H1 (cell line): ENCODE measurements around the gene RFK. TPM values are rescaled to one million over a fixed set of nuclear protein-coding genes. Genes with fewer than 3 reads are reported as not detected.

Experiments used
- CTCF ChIA-PET: fragments of 300-600 bp; sonication (Branson Sonifier 250); formaldehyde crosslinking; loops from one replicate; lab custom pipeline; 2021; ENCODE audit not compliant: partially characterized antibody; lab: Charles Lee
- POLR2A ChIA-PET: fragments of 300-600 bp; sonication (Branson Sonifier 250); formaldehyde crosslinking; loops from one replicate; lab custom pipeline; 2021; ENCODE audit warnings: inconsistent platforms; ENCODE audit not compliant: partially characterized antibody; lab: Charles Lee
- DNase-seq, 2 experiments: peaks; one replicate each; pipeline versions ENCODE4 v3.0.0 to v3.0.0-alpha.2; 2010 to 2022; ENCODE audit warnings: low spot score in 2 of 2, low read depth in 1 of 2, mixed read lengths in 1 of 2
- FAIRE-seq: peaks from 2 replicates; lab custom pipeline; 2011; peaks lifted over from hg19 to GRCh38; lab: Jason Lieb, UNC
- H2AFZ ChIP-seq: 2 replicates; pipeline ENCODE4 v1.8.1; 2012; ENCODE audit warnings: low read length, inconsistent platforms
- H2AK5ac ChIP-seq: 2 replicates; pipeline ENCODE4 v1.6.1; 2013; ENCODE audit warnings: low read depth, low read length
- H2BK120ac ChIP-seq: replicated peaks from 2 replicates; pipeline ENCODE3; 2013; ENCODE audit warnings: low read depth, low read length, inconsistent platforms
- H2BK12ac ChIP-seq: 2 replicates; pipeline ENCODE4 v1.6.1; 2013; ENCODE audit warnings: low read depth, low read length
- H2BK15ac ChIP-seq: 2 replicates; pipeline ENCODE4 v1.6.1; 2013; ENCODE audit warnings: low read length
- H2BK20ac ChIP-seq: 2 replicates; pipeline ENCODE4 v1.6.1; 2013; ENCODE audit warnings: low read length
- H2BK5ac ChIP-seq: 2 replicates; pipeline ENCODE4 v1.6.1; 2013; ENCODE audit warnings: low read depth, low read length
- H3K14ac ChIP-seq: 2 replicates; pipeline ENCODE4 v1.6.1; 2013; ENCODE audit warnings: inconsistent platforms; ENCODE audit not compliant: insufficient read length
- H3K18ac ChIP-seq: 2 replicates; pipeline ENCODE4 v1.6.1; 2013; ENCODE audit warnings: low read length; ENCODE audit errors: extremely low read depth
- H3K23ac ChIP-seq: 2 replicates; pipeline ENCODE4 v1.6.1; 2013; ENCODE audit warnings: inconsistent platforms; ENCODE audit not compliant: insufficient read length
- H3K23me2 ChIP-seq: 2 replicates; pipeline ENCODE4 v1.6.1; 2013; ENCODE audit warnings: low read depth, low read length
- H3K27ac ChIP-seq: 2 replicates; pipeline ENCODE4 v1.6.1; 2011; ENCODE audit warnings: low read depth, low read length, inconsistent platforms
- H3K27me3 ChIP-seq, 4 experiments: replicated peaks in 1 of 4; 1 replicate in 1 of 4; 2 replicates in 3 of 4; pipeline versions ENCODE4 v1.6.1 to v1.8.1; 2011 to 2013; ENCODE audit warnings: low read length in 3 of 4, mild to moderate bottlenecking in 3 of 4, inconsistent platforms in 2 of 4, mixed read lengths in 2 of 4, moderate library complexity in 1 of 4; ENCODE audit not compliant: control insufficient read depth in 3 of 4, insufficient read depth in 3 of 4; ENCODE audit errors: extremely low read depth in 1 of 4
- H3K36me3 ChIP-seq, 4 experiments: 2 replicates each; pipeline versions ENCODE4 v1.6.1 to v1.8.1; 2011 to 2013; ENCODE audit warnings: mild to moderate bottlenecking in 4 of 4, low read length in 3 of 4, moderate library complexity in 2 of 4, control low read depth in 1 of 4, inconsistent platforms in 1 of 4; ENCODE audit not compliant: insufficient read depth in 4 of 4, control insufficient read depth in 2 of 4
- H3K4ac ChIP-seq: replicated peaks from 2 replicates; pipeline ENCODE3; 2013; ENCODE audit warnings: low read length, low read depth, mixed read lengths, inconsistent platforms; ENCODE audit not compliant: insufficient read length
- H3K4me1 ChIP-seq, 4 experiments: replicated peaks in 1 of 4; 1 replicate in 1 of 4; 2 replicates in 3 of 4; pipeline versions ENCODE4 v1.6.1 to v1.8.1; 2011 to 2013; ENCODE audit warnings: low read length in 3 of 4, inconsistent platforms in 2 of 4, mixed read lengths in 1 of 4; ENCODE audit not compliant: insufficient read depth in 4 of 4, control insufficient read depth in 3 of 4
- H3K4me2 ChIP-seq, 2 experiments: 2 replicates each; pipeline versions ENCODE4 v1.6.1 to v1.8.1; 2011 to 2013; ENCODE audit warnings: low read depth in 2 of 2, low read length in 2 of 2, control low read depth in 1 of 2, inconsistent platforms in 1 of 2, mild to moderate bottlenecking in 1 of 2; ENCODE audit not compliant: insufficient read depth in 1 of 2
- H3K4me3 ChIP-seq, 4 experiments: fragments of 200-600, 300-600 bp in 1 of 4; sonication (generic), shearing (Covaris generic), sonication (Bioruptor Twin) in 1 of 4; 2 replicates each; pipeline versions ENCODE4 v1.5.1 to v1.8.1; 2011 to 2016; ENCODE audit warnings: low read length in 4 of 4, low read depth in 3 of 4, control low read depth in 2 of 4, inconsistent platforms in 2 of 4, mild to moderate bottlenecking in 2 of 4, mixed read lengths in 1 of 4, moderate library complexity in 1 of 4; ENCODE audit not compliant: insufficient read depth in 2 of 4; ENCODE audit errors: extremely low read depth in 1 of 4
- H3K56ac ChIP-seq: replicated peaks from 2 replicates; pipeline ENCODE3; 2013; ENCODE audit warnings: low read depth, mild to moderate bottlenecking, mixed read lengths, low read length, inconsistent platforms; ENCODE audit not compliant: insufficient read length
- H3K79me1 ChIP-seq: 2 replicates; pipeline ENCODE4 v1.6.1; 2013; ENCODE audit warnings: low read depth, low read length, control low read depth
- H3K79me2 ChIP-seq, 2 experiments: 2 replicates each; pipeline versions ENCODE4 v1.6.1 to v1.8.1; 2012 to 2013; ENCODE audit warnings: low read length in 2 of 2, mild to moderate bottlenecking in 2 of 2, inconsistent platforms in 1 of 2; ENCODE audit not compliant: insufficient read depth in 2 of 2, control insufficient read depth in 1 of 2
- H3K9ac ChIP-seq, 4 experiments: replicated peaks in 1 of 4; 1 replicate in 1 of 4; 2 replicates in 3 of 4; pipeline versions ENCODE4 v1.6.1 to v1.8.1; 2011 to 2013; ENCODE audit warnings: low read depth in 3 of 4, low read length in 3 of 4, control low read depth in 2 of 4, mild to moderate bottlenecking in 2 of 4, moderate library complexity in 2 of 4, inconsistent platforms in 1 of 4; ENCODE audit errors: extremely low read depth in 1 of 4
- H3K9me3 ChIP-seq, 2 experiments: 2 replicates each; pipeline versions ENCODE4 v1.6.1 to v1.8.1; 2012 to 2013; ENCODE audit warnings: mild to moderate bottlenecking in 2 of 2, moderate library complexity in 2 of 2, control low read depth in 1 of 2, inconsistent platforms in 1 of 2, low read depth in 1 of 2, low read length in 1 of 2, mixed read lengths in 1 of 2; ENCODE audit not compliant: insufficient read depth in 2 of 2
- H4K20me1 ChIP-seq, 2 experiments: replicated peaks in 1 of 2; 2 replicates each; pipeline versions ENCODE3 to v1.8.1; 2011 to 2013; ENCODE audit warnings: inconsistent platforms in 2 of 2, low read length in 2 of 2, mild to moderate bottlenecking in 1 of 2; ENCODE audit not compliant: insufficient read depth in 2 of 2, control insufficient read depth in 1 of 2
- H4K5ac ChIP-seq: 2 replicates; pipeline ENCODE4 v1.6.1; 2013; ENCODE audit warnings: low read length, low read depth, mixed read lengths, inconsistent platforms; ENCODE audit not compliant: insufficient read length
- H4K8ac ChIP-seq: 2 replicates; pipeline ENCODE4 v1.8.0; 2013; ENCODE audit warnings: mild to moderate bottlenecking, moderate library complexity, low read length, inconsistent platforms; ENCODE audit not compliant: insufficient read depth; ENCODE audit errors: extremely low read depth
- H4K91ac ChIP-seq: replicated peaks from 2 replicates; pipeline ENCODE3; 2013; ENCODE audit warnings: low read length, mixed read lengths, inconsistent platforms; ENCODE audit not compliant: insufficient read length
- ASH2L ChIP-seq: fragments of 200-600, 300-600 bp; sonication (generic); IDR thresholded peaks from one replicate; pipeline ENCODE4 v1.7.1; 2017; ENCODE audit warnings: low read length
- E2F6 ChIP-seq: IDR thresholded peaks from 2 replicates; pipeline ENCODE4 v1.6.1; 2012; ENCODE audit warnings: inconsistent platforms
- EGR1 ChIP-seq: IDR thresholded peaks from 2 replicates; pipeline ENCODE4 v1.6.1; 2011; ENCODE audit warnings: low read depth, low read length, borderline replicate concordance
- GTF2F1 ChIP-seq: IDR thresholded peaks from 2 replicates; pipeline ENCODE4 v1.6.1; 2012; ENCODE audit warnings: low read depth, low read length, improper control_type of control experiment, borderline replicate concordance
- HDAC2 ChIP-seq, 2 experiments: fragments of 300-600 bp in 1 of 2; sonication (generic) in 1 of 2; IDR thresholded peaks; 2 replicates each; pipeline ENCODE4 v1.6.1; 2011 to 2012; ENCODE audit warnings: low read depth in 2 of 2, low read length in 2 of 2, mild to moderate bottlenecking in 2 of 2, moderate library complexity in 2 of 2, borderline replicate concordance in 1 of 2, inconsistent platforms in 1 of 2
- SP2 ChIP-seq: IDR thresholded peaks from 2 replicates; pipeline ENCODE4 v1.6.1; 2012; ENCODE audit warnings: mild to moderate bottlenecking, low read length, inconsistent platforms
- SRF ChIP-seq: IDR thresholded peaks from 2 replicates; pipeline ENCODE4 v1.6.1; 2011; ENCODE audit warnings: mild to moderate bottlenecking, low read depth, low read length, moderate library complexity
- TCF12 ChIP-seq: IDR thresholded peaks from 2 replicates; pipeline ENCODE4 v1.6.1; 2011; ENCODE audit warnings: low read depth, mild to moderate bottlenecking, low read length
- TEAD4 ChIP-seq: IDR thresholded peaks from 2 replicates; pipeline ENCODE4 v1.6.1; 2012; ENCODE audit warnings: low read depth, low read length, inconsistent platforms, mixed read lengths
- USF2 ChIP-seq: IDR thresholded peaks from 2 replicates; pipeline ENCODE4 v1.6.1; 2011; ENCODE audit warnings: low read length, improper control_type of control experiment
- WGBS, 2 experiments: shearing (Covaris generic) in 1 of 2; methylation state at CpG; one replicate each; pipeline versions ENCODE4 v1.1.6 to v1.1.7; 2013 to 2015; ENCODE audit warnings: low lambda C conversion rate in 2 of 2, mixed read lengths in 2 of 2, inconsistent platforms in 1 of 2, low coverage in 1 of 2, missing lambda C conversion rate in 1 of 2; ENCODE audit not compliant: insufficient replicate concordance in 2 of 2, insufficient coverage in 1 of 2, insufficient read length in 1 of 2; ENCODE audit errors: extremely low coverage in 1 of 2, missing lambda C conversion rate in 1 of 2; 5-methylcytosine and 5-hydroxymethylcytosine counted together
- polyA plus RNA-seq, 7 experiments: library from polyadenylated mRNA; depleted of rRNA in 3 of 7; stranded (reverse) in 5 of 7; unstranded in 2 of 7; fragments of >200 nt in 5 of 7; fragments of 200-250 nt in 2 of 7; gene quantifications; 1 replicate in 5 of 7; 2 replicates in 1 of 7; 4 replicates in 1 of 7; pipeline versions ENCODE4 v1.2.1 to v1.2.3, GENCODE V29; 2011 to 2013; ENCODE audit warnings: missing spikeins in 2 of 7, mixed read lengths in 2 of 7
- total RNA-seq: library from RNA; stranded (reverse); fragmentation: NEBNext Ultra II Directional; extraction: Animal tissue kit (Norgen Biotek cat#: 25700); gene quantifications from 2 replicates; pipeline ENCODE4 v1.2.1, GENCODE V29; 2021

RFK gene
- total and polyA plus RNA-seq, 2 of the 8 experiments (the other 6 are each of a cell fraction or from before 2014, with no cell fraction given), result 4.3 to 10.6 TPM

DNA sequence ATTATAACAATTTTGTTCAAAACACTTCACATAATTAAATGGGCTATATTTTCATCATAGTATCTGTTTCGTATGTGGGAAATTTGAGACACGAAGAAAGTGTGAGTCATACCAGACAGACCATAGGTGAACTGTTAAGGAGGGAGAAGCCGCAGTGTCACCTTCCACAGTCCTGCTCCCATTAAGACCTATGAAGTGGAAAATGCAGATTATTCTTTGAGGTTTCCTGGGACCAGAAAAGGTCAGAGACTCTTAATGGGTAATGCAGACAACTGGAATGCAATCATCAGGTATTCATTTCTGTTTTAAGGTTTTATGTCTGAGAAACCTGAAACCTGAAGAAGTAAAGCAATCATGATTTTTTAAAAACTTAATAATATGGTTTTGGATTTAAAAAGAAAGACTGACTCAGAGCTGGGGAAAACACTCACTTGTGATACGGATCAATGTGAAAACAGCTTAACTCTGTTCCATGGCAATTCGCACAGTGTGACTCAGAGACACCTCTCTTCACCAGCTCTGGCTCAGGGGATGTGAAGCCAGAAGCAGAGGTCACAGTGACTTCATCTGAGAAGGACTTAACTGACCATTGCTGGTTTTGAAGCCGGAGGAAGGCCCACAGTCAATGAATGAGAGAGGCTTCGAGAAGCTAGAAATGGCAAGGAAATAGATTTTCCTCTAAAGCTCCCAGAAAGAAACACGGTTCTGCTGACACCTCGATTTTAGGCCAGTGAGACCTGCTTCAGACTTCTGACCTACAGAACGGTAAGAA lies 47.5 kb upstream of the RFK start:
- H3K79me1 ChIP-seq, result no peaks in the 10 kb centered on the region
- no peak overlapping the region for H3K23ac ChIP-seq
- H3K4me3 ChIP-seq, result no peak overlapping the region
- no peak overlapping the region for H2BK5ac ChIP-seq
- H2BK120ac ChIP-seq, result no peak overlapping the region
- H3K79me2 ChIP-seq, result no peaks in the 10 kb centered on the region
- H2AK5ac ChIP-seq, result no peak overlapping the region
- H4K5ac ChIP-seq, result no peak overlapping the region
- H3K4me1 ChIP-seq, result no peaks in the 10 kb centered on the region
- H3K36me3 ChIP-seq, result no peaks in the 10 kb centered on the region
- DNase-seq (no peak), FAIRE-seq (no peak)
- ChIA-PET CTCF (interaction anchor here (0.7 to 1.2 kb wide), 5 partner anchors 12 to 262 kb away, joined by 3 to 5 read pairs (median 3); no protein-coding TSS in a partner anchor), POLR2A (interaction anchor here (0.5 kb wide), 1 partner anchor 187 kb away, joined by 4 read pairs; no protein-coding TSS in a partner anchor)
- no peak overlapping the region for H3K27ac ChIP-seq
- H3K14ac ChIP-seq, result no peak overlapping the region
- H2BK12ac ChIP-seq, result no peak overlapping the region
- no peaks in the 10 kb centered on the region for H4K20me1 ChIP-seq
- H3K4ac ChIP-seq, result no peak overlapping the region
- H2BK15ac ChIP-seq, result no peak overlapping the region
- no peak for TF ChIP-seq USF2
- no peak for TF ChIP-seq TCF12
- no peak for TF ChIP-seq HDAC2 (IDR thresholded peaks at IDR 0.05; ENCODE audit: borderline replicate concordance in 1 of 2, low read depth in 2 of 2, low read length in 2 of 2)
- no peak for TF ChIP-seq SRF
- no peak for TF ChIP-seq GTF2F1
- TF ChIP-seq TEAD4, result no peak
- TF ChIP-seq EGR1, result no peak
- TF ChIP-seq ASH2L, result no peak
- no peak for TF ChIP-seq E2F6
- TF ChIP-seq SP2, result no peak
- no peak overlapping the region for H2AFZ ChIP-seq
- no peak overlapping the region for H4K91ac ChIP-seq
- no peak overlapping the region for H2BK20ac ChIP-seq
- 84% methylated on average over 10 of the region's 10 CpGs; no CpG with 5 or more reads in 1 of the 2 experiments for WGBS, 2 experiments
- no peak overlapping the region for H3K9ac ChIP-seq
- H4K8ac ChIP-seq, result no peak overlapping the region
- H3K4me2 ChIP-seq, result no peak overlapping the region
- no peaks in the 10 kb centered on the region for H3K23me2 ChIP-seq
- no peak overlapping the region for H3K56ac ChIP-seq
- peaks cover 5 to 6% of the 10 kb centered on the region in 2 experiments; a peak in 3 of 4 replicates for H3K9me3 ChIP-seq
- H3K27me3 ChIP-seq, result no peaks in the 10 kb centered on the region
- H3K18ac ChIP-seq, result no peak overlapping the region
